SU-DHL-6 (cell line): ENCODE data around the gene GNPTG.

Experiments
- H2AFZ ChIP-seq: fragments of 200-600 bp; sonication (generic); 2 replicates; pipeline ENCODE4 v1.6.1; 2014; ENCODE audit warnings: low read depth, mild to moderate bottlenecking, moderate library complexity, mixed read lengths, antibody characterized with exemption, low read length; ENCODE audit not compliant: severe bottlenecking
- H3F3A ChIP-seq: fragments of 200-600 bp; shearing (Covaris generic); 2 replicates; pipeline ENCODE4 v1.6.0; 2016; ENCODE audit warnings: antibody characterized with exemption, mild to moderate bottlenecking; ENCODE audit not compliant: insufficient read depth
- H3K27ac ChIP-seq: fragments of 200-600 bp; sonication (generic); 2 replicates; pipeline ENCODE4 v1.5.1; 2016; ENCODE audit warnings: low read depth, mild to moderate bottlenecking, low read length, moderate library complexity, mixed read lengths
- H3K27me3 ChIP-seq: fragments of 200-600 bp; sonication (generic), shearing (Covaris generic); 2 replicates; pipeline ENCODE4 v1.6.0; 2014; ENCODE audit warnings: mild to moderate bottlenecking, low read length
- H3K36me3 ChIP-seq: fragments of 200-600 bp; sonication (generic); 2 replicates; pipeline ENCODE4 v1.6.1; 2014; ENCODE audit warnings: mild to moderate bottlenecking, low read length, mixed read lengths
- H3K4me2 ChIP-seq: fragments of 300-600, 200-600 bp; shearing (Covaris generic), sonication (generic); 2 replicates; pipeline ENCODE4 v1.6.0; 2014; ENCODE audit warnings: low read length, low read depth, mild to moderate bottlenecking; ENCODE audit not compliant: poor library complexity, severe bottlenecking
- H3K4me3 ChIP-seq: fragments of 200-600 bp; sonication (generic); 2 replicates; pipeline ENCODE4 v1.5.1; 2014; ENCODE audit warnings: antibody characterized with exemption, low read length, mild to moderate bottlenecking, mixed read lengths; ENCODE audit not compliant: insufficient read depth, poor library complexity, severe bottlenecking
- H3K79me2 ChIP-seq: fragments of 200-600 bp; sonication (generic); 2 replicates; pipeline ENCODE4 v1.6.1; 2014; ENCODE audit warnings: mild to moderate bottlenecking, low read length, moderate library complexity; ENCODE audit not compliant: insufficient read depth
- H3K9ac ChIP-seq: fragments of 200-600 bp; sonication (generic); 2 replicates; pipeline ENCODE4 v1.7.0; 2014; ENCODE audit warnings: mild to moderate bottlenecking, low read length
- H3K9me2 ChIP-seq: fragments of 200-600 bp; sonication (generic); replicated peaks from 2 replicates; pipeline ENCODE4 v1.6.1; 2014; ENCODE audit warnings: low read length; ENCODE audit not compliant: insufficient read depth
- H3K9me3 ChIP-seq: fragments of 200-600 bp; sonication (generic); 2 replicates; pipeline ENCODE4 v1.6.1; 2014; ENCODE audit warnings: low read length, mixed read lengths; ENCODE audit not compliant: insufficient read depth
- H4K20me1 ChIP-seq: fragments of 200-600 bp; sonication (generic); 2 replicates; pipeline ENCODE4 v1.6.1; 2014; ENCODE audit warnings: low read depth, mild to moderate bottlenecking, antibody characterized with exemption, low read length, moderate library complexity, mixed read lengths
- EZH2phosphoT487 ChIP-seq: fragments of 200-600 bp; sonication (generic), shearing (Covaris generic); conservative IDR thresholded peaks from 2 replicates; pipeline ENCODE4 v1.6.1; 2018; ENCODE audit warnings: mild to moderate bottlenecking, antibody characterized with exemption, low read length, moderate library complexity, mixed read lengths
- TF ChIP-seq, protein P1 (sequence below): fragments of 200-600 bp; sonication (generic); IDR thresholded peaks from one replicate; pipeline ENCODE4 v1.5.1; 2017; ENCODE audit warnings: antibody characterized with exemption, mild to moderate bottlenecking, low read length, moderate library complexity; ENCODE audit not compliant: insufficient read depth, poor library complexity, severe bottlenecking

Gene GNPTG

DNA sequence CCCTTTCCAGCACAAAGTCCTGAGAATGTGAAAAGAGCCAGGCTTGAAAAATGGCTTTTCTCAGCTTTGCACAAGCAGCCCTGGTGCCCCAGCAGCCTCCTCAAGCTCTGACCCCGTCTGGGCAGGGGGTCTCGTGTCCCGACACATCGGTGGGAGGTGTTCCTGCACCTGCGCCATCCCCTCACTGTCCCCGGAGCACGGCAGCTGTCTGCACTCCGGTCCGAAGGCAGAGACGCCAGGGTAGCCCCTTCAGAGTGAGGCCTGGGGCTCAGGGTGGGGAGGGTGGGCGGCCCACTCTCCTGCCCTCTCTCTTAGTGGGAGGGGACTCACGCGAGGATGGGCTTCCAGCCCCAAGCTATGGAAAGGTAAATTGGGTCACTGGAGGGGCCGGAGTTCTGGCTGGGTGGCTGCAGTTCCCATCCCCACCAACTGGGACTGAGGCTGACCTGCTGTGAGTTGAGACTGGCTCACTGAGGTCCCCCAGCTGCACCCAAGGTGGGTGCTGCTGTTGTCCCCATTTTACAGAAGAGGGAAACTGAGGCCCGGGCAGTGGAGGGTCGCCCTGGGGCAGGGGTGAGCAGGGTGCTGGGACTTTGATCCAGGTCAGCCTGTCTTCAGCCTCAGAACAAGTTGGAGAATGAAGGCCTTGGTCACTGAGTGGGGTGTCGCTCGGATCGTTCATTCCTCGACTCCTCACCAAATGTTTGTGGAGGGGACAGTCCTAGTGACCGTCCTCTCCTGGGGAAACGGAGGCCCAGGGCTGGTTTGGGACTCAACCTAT is 20.6 kb upstream of the GNPTG start:
- H3F3A ChIP-seq = no peaks in the 10 kb centered on the region
- no peaks in the 10 kb centered on the region for H3K27me3 ChIP-seq
- no peak overlapping the region for H2AFZ ChIP-seq
- no peak overlapping the region for H3K27ac ChIP-seq
- H3K9ac ChIP-seq = no peak overlapping the region
- no peak for TF ChIP-seq EZH2phosphoT487
- TF ChIP-seq, protein P1, sequence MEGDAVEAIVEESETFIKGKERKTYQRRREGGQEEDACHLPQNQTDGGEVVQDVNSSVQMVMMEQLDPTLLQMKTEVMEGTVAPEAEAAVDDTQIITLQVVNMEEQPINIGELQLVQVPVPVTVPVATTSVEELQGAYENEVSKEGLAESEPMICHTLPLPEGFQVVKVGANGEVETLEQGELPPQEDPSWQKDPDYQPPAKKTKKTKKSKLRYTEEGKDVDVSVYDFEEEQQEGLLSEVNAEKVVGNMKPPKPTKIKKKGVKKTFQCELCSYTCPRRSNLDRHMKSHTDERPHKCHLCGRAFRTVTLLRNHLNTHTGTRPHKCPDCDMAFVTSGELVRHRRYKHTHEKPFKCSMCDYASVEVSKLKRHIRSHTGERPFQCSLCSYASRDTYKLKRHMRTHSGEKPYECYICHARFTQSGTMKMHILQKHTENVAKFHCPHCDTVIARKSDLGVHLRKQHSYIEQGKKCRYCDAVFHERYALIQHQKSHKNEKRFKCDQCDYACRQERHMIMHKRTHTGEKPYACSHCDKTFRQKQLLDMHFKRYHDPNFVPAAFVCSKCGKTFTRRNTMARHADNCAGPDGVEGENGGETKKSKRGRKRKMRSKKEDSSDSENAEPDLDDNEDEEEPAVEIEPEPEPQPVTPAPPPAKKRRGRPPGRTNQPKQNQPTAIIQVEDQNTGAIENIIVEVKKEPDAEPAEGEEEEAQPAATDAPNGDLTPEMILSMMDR = no peak
- H4K20me1 ChIP-seq = no peaks in the 10 kb centered on the region
- H3K4me3 ChIP-seq = no peak overlapping the region
- H3K36me3 ChIP-seq = no peaks in the 10 kb centered on the region
- H3K4me2 ChIP-seq = peak overlapping the region; percentile 13
- H3K9me2 ChIP-seq = no peaks in the 10 kb centered on the region
- no peaks in the 10 kb centered on the region for H3K9me3 ChIP-seq
- H3K79me2 ChIP-seq = no peaks in the 10 kb centered on the region

DNA sequence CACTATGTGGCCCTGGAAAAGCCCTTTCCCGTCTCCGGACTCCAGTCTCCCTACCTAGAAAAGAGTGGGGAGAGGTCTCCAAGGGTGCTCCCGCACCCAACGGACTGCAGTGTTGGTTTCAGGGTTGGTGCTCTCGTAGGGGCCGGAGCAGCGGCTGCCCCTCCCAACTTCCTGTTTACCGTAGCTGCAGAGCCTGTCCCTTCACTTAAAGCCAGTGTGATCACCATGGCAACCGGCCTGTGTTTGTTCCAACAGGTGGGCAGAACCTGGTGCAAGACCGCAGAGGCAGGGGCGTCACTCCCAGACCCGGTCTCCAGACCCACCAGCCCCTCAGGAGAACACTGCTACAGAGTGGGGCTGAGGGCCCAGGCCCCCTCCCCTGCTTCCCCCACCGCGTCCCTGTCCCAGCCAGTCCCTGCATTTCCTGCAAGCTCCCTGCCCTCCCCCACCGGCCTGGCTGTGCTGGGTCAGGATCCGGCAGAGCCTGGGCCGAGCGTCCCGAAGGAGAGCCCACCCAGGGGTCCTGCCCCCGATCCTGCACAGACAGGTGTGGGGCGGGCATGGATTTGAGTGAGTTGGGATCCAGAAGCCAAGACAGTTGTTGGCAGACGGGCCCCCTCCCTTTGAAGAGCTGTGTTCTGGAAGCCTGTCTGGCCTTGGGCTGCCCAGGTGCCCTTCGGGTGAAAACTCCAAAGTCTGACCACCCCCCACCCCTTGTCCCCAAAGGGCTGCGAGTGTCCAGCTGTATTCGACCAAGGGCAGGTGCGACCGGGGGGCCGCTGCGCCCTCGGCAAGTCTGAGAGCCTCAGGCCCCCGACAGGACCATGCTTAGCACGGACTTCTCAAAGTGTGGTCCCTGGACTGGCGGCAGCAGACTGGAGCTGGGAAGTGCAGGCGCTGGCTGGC is 19.8 kb upstream of the GNPTG start:
- no peak for TF ChIP-seq EZH2phosphoT487
- TF ChIP-seq, protein P1 = no peak
- Histone ChIP-seq H3K27me3 (no peaks in the 10 kb centered on the region), H3K4me3 (no peak overlapping the region), H3K9me3 (no peaks in the 10 kb centered on the region), H2AFZ (no peak overlapping the region), H3K9ac (no peak overlapping the region), H3K27ac (no peak overlapping the region), H3K4me2 (peak overlapping the region; percentile 13), H3F3A (no peaks in the 10 kb centered on the region), H3K9me2 (no peaks in the 10 kb centered on the region), H3K79me2 (no peaks in the 10 kb centered on the region), H4K20me1 (no peaks in the 10 kb centered on the region), H3K36me3 (no peaks in the 10 kb centered on the region)

GRCh38 chr16:1332618-1333148 is 19.0 kb upstream of the GNPTG start:
- TF ChIP-seq, protein P1 = no peak
- TF ChIP-seq EZH2phosphoT487 = no peak
- no peaks in the 10 kb centered on the region for H3F3A ChIP-seq
- no peak overlapping the region for H2AFZ ChIP-seq
- no peaks in the 10 kb centered on the region for H3K9me2 ChIP-seq
- no peaks in the 10 kb centered on the region for H3K9me3 ChIP-seq
- H3K27me3 ChIP-seq = no peaks in the 10 kb centered on the region
- no peak overlapping the region for H3K4me2 ChIP-seq
- H3K36me3 ChIP-seq = no peaks in the 10 kb centered on the region
- H3K79me2 ChIP-seq = no peaks in the 10 kb centered on the region
- H4K20me1 ChIP-seq = no peaks in the 10 kb centered on the region
- no peak overlapping the region for H3K9ac ChIP-seq
- H3K4me3 ChIP-seq = no peak overlapping the region
- no peak overlapping the region for H3K27ac ChIP-seq
